ENCODE results near the gene EXOC4. TPM values are rescaled to one million over a fixed set of nuclear protein-coding genes. Genes with fewer than 3 reads are reported as not detected.

Gene EXOC4
- total RNA-seq, 1 experiment from 2014 or later = 66.2 TPM

DNA sequence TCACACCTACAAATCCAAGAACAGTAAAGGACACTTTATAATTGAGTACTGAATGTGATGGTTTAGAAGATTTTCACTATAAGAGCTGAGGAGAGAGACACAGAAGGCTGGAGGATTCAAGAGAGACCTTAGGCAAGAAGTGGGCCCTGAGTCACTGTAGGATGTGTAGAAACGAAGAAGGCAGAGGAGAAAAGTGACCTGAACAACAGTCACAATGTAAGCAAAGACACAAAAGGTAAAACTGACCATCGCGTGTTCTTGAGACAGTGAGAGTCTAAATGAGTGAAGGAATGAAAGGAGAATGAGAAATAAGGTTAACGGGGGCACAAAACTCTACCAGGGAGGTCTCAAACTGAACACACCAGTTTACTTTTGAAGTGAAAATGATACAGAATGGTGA is 576.0 kb downstream of the EXOC4 start:
- intact Hi-C loops (cut with micrococcal nuclease; ENCODE audit: unreplicated experiment) = no loop called here
- Histone ChIP-seq H3K4me1 (no peaks in the 10 kb centered on the region), H3K9me3 (peaks cover 4% of the 10 kb centered on the region; the same call in 1 of the 2 replicates), H3K27me3 (replicated peaks; ENCODE audit: control insufficient read depth, insufficient read depth, low read length) (no peaks in the 10 kb centered on the region), H3K36me3 (ENCODE audit: control insufficient read depth, insufficient read depth, low read length) (no peaks in the 10 kb centered on the region), H3K4me3 (ENCODE audit: low read depth, low read length) (no peak overlapping the region)
- TF ChIP-seq, protein P1, sequence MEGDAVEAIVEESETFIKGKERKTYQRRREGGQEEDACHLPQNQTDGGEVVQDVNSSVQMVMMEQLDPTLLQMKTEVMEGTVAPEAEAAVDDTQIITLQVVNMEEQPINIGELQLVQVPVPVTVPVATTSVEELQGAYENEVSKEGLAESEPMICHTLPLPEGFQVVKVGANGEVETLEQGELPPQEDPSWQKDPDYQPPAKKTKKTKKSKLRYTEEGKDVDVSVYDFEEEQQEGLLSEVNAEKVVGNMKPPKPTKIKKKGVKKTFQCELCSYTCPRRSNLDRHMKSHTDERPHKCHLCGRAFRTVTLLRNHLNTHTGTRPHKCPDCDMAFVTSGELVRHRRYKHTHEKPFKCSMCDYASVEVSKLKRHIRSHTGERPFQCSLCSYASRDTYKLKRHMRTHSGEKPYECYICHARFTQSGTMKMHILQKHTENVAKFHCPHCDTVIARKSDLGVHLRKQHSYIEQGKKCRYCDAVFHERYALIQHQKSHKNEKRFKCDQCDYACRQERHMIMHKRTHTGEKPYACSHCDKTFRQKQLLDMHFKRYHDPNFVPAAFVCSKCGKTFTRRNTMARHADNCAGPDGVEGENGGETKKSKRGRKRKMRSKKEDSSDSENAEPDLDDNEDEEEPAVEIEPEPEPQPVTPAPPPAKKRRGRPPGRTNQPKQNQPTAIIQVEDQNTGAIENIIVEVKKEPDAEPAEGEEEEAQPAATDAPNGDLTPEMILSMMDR (IDR thresholded peaks at IDR 0.05; ENCODE audit: insufficient read depth in 1 of 2, low read depth in 1 of 2, low read length in 1 of 2, severe bottlenecking in 1 of 2, unreplicated experiment in 1 of 2) = no peak
- H3K4me1 Mint-ChIP-seq (ENCODE audit: low read depth, unreplicated experiment) = peaks cover 2% of the 10 kb centered on the region
- no peak overlapping the region for H3K27ac Mint-ChIP-seq (ENCODE audit: unreplicated experiment)
- BruUV-seq (replicated peaks) = no TSS peak
- peaks cover 13% of the 10 kb centered on the region for H3K9me3 Mint-ChIP-seq (ENCODE audit: unreplicated experiment)
- POLR2A ChIA-PET = no interaction called here
- DNase-seq = no peak
- no peak overlapping the region for H3K4me3 Mint-ChIP-seq (ENCODE audit: unreplicated experiment)
- H3K36me3 Mint-ChIP-seq (ENCODE audit: insufficient read depth, unreplicated experiment) = no peaks in the 10 kb centered on the region
- no peaks in the 10 kb centered on the region for H3K27me3 Mint-ChIP-seq (ENCODE audit: insufficient read depth, unreplicated experiment)
- CTCF ChIA-PET = no interaction called here

DNA sequence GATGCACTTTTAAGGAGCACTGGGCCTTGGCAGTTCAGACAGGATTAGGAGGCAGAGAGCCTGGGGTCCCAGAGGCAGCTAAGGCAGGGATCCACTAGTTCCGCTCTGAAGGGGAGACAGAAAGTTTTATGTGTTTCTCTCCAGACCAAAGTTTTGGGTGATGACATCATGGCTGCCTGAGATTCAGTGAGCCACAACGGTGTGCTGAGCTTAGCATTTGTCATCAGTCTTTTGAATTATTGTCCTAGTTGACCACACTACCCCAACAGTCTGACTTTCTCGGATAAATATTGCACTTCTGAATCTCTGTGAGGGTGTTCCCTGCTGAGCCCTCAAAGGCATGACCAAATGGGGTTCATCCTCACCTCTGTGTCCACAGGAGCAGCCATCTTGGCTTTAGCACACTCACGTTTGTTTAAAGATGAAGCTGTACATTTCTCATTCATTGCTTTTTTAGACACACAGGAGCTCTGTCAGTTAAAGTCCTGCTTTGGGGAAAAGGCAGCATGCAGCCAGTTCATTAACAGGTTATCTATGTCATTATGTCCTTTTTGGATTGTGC is 576.5 kb downstream of the EXOC4 start:
- intact Hi-C loops (cut with micrococcal nuclease; ENCODE audit: unreplicated experiment) = no loop called here
- ChIA-PET CTCF (no interaction called here), POLR2A (no interaction called here)
- H3K4me1 Mint-ChIP-seq (ENCODE audit: low read depth, unreplicated experiment) = peaks cover 7% of the 10 kb centered on the region
- H3K9me3 Mint-ChIP-seq (ENCODE audit: unreplicated experiment) = peaks cover 18% of the 10 kb centered on the region
- no peak overlapping the region for H3K27ac Mint-ChIP-seq (ENCODE audit: unreplicated experiment)
- H3K36me3 Mint-ChIP-seq (ENCODE audit: insufficient read depth, unreplicated experiment) = no peaks in the 10 kb centered on the region
- no peak overlapping the region for H3K4me3 Mint-ChIP-seq (ENCODE audit: unreplicated experiment)
- Histone ChIP-seq H3K4me3 (ENCODE audit: low read depth, low read length) (no peak overlapping the region), H3K4me1 (no peaks in the 10 kb centered on the region), H3K36me3 (ENCODE audit: control insufficient read depth, insufficient read depth, low read length) (no peaks in the 10 kb centered on the region), H3K9me3 (peaks cover 4% of the 10 kb centered on the region; the same call in 1 of the 2 replicates), H3K27me3 (replicated peaks; ENCODE audit: control insufficient read depth, insufficient read depth, low read length) (no peaks in the 10 kb centered on the region)
- BruUV-seq (replicated peaks) = no TSS peak
- TF ChIP-seq, protein P1 (IDR thresholded peaks at IDR 0.05; ENCODE audit: insufficient read depth in 1 of 2, low read depth in 1 of 2, low read length in 1 of 2, severe bottlenecking in 1 of 2, unreplicated experiment in 1 of 2) = no peak
- no peak for DNase-seq
- H3K27me3 Mint-ChIP-seq (ENCODE audit: insufficient read depth, unreplicated experiment) = no peaks in the 10 kb centered on the region

DNA sequence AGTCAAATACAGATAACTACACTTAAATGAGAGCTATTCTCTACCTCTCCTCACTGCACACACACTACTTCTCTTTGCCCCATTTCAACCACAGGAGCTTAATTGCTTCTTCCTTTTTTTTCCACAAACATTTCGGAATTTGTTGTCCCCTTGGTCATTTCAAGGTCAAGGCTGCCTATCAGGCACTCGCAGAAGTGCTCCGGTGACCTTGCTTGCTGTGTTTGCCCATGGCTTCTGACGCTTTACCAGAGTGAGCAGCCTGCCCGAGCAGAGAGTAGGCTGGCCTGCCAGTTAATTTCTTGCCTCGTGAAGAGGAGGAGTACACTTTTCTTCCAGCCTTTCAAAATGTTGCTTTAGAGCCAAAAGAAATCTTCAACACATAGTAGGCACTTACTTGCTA is 577.2 kb downstream of the EXOC4 start:
- CTCF ChIA-PET = no interaction called here
- no peak overlapping the region for H3K4me3 ChIP-seq (ENCODE audit: low read depth, low read length)
- POLR2A ChIA-PET = no interaction called here

More for the DNA sequence above, 577.2 kb downstream of the EXOC4 start:
- no TSS peak for BruUV-seq (replicated peaks)
- H3K36me3 ChIP-seq (ENCODE audit: control insufficient read depth, insufficient read depth, low read length) = no peaks in the 10 kb centered on the region
- Mint-ChIP-seq H3K36me3 (ENCODE audit: insufficient read depth, unreplicated experiment) (no peaks in the 10 kb centered on the region), H3K27me3 (ENCODE audit: insufficient read depth, unreplicated experiment) (no peaks in the 10 kb centered on the region), H3K4me1 (ENCODE audit: low read depth, unreplicated experiment) (peaks cover 7% of the 10 kb centered on the region), H3K4me3 (ENCODE audit: unreplicated experiment) (no peak overlapping the region), H3K27ac (ENCODE audit: unreplicated experiment) (no peak overlapping the region), H3K9me3 (ENCODE audit: unreplicated experiment) (peaks cover 21% of the 10 kb centered on the region)
- no peaks in the 10 kb centered on the region for H3K27me3 ChIP-seq (replicated peaks; ENCODE audit: control insufficient read depth, insufficient read depth, low read length)
- TF ChIP-seq, protein P1 (IDR thresholded peaks at IDR 0.05; ENCODE audit: insufficient read depth in 1 of 2, low read depth in 1 of 2, low read length in 1 of 2, severe bottlenecking in 1 of 2, unreplicated experiment in 1 of 2) = no peak
- peaks cover 4% of the 10 kb centered on the region for H3K4me1 ChIP-seq
- DNase-seq = no peak
- peaks cover 4% of the 10 kb centered on the region; the same call in 1 of the 2 replicates for H3K9me3 ChIP-seq
- intact Hi-C loops (cut with micrococcal nuclease; ENCODE audit: unreplicated experiment) = no loop called here
